T-helper 2 cell (primary cell): Measurements from ENCODE around the gene NUP62.

Source experiments
- DNase-seq, 5 experiments: peaks; one replicate each; pipeline versions ENCODE4 v3.0.0 to v3.0.0-alpha.2; 2012 to 2022

The NUP62 gene

DNA sequence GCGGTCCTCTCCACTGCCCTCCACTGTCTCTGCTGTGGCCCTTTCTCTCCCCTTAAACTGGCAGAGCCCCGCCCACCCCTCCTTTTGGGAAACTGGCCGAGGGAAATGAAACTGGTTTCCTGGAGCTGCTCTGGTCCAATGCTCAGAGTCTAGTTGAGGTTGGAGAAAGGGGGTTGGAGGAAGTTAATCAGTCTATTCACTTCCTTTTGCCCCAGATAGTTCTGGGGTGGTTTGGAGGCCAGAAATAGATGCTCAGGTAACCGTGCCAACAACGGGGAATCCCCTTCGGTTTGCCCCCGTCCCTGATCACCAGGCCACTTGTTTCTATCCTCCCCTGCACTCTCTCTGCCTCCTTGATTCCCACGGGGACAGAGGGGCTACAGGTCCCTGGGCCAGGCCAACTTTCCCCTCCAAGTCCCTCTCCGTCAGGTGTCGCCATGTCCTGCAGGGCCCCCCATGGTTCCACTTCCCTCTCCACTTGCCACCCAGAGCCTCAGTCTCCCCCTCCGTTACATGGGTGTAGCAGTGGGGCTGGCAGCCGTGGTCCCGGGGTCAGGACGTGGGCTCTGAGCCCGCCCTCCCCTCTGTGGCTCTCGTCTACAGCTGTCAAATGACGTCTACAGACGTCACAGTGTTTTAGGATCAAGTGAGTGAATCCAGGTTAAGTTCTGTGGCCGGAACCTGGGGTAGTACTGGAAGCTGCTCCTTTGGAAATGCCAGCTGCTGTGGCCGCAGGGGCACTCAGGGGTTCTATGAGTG is 32.3 kb downstream of the NUP62 start, which contains the start of gene IL4I1:
Gene IL4I1, minus strand, starts transcription at position 25 of the 759 bp plus-strand sequence. CDS start 727 bp downstream, outside the sequence.
- peak in 4 of 5 experiments; percentile 35 to 87 (median 68) for DNase-seq

- DNase-seq: no peak
These were observed 33.6 kb downstream of the NUP62 start for GRCh38 chr19:49895566-49896297.

DNA sequence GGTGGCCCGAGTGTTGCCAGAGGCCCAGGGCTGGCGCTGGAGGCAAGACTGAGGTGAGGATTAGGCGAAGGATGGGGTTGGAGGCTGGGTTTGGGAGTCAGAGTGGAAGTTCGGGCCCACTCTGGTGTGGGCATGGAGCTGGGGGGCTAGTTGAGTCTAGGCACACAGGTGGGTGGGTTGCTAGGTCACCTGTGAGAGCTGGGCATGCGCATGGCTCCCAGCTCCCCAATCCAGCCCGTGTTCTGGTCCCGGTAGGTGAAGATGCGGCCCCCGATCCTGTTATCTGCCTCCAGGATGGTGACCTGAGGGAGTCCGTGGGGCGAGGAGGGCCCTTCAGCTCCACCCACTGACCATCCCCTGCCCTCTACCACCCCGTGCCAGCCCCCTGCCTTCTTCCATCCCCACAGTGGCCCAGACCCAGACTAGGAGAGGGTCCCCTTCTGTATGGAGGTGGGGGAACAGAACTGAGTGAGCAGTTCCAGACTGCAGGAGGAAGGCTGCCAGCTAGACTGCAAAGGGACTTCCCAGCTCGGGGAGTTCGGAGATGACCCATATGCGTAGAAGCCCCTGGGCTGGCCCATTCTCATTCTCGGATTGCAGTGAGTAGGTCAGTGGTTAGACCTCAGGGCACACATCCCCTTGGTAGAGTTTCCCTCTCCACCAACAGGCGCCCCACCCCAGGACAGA is 34.3 kb downstream of the NUP62 start:
- peak in 1 of 5 experiments; percentile 59 for DNase-seq

DNA sequence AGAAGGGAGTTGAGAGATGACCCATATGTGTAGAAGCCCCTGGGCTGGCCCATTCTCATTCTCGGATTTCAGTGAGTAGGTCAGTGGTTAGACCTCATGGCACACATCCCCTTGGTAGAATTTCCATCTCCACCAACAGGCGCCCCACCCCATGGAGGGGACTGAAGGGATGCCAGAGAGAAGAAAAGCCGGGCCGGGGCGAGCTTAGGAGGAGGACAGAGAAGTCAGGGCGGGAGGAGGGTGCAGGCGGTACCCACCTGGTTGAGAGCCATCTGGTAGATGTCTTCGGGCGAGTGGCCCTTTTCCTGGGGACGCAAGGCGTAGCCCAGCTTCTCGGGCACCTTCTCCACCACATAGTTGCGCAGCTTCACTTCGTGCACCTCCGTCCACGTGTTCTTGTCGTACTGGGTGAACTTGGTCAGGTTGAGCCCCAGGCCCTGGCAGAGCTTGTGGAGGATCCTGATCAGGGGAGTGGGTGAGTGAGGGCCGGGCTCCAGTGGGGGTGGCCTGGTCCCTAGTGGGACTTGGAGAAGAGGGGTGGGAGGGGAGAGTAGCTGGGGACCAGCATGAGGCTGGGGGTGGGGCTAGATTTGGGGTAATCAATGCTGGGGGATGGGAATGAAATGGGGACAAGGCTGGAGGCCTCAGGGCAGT is 35.2 kb downstream of the NUP62 start:
- no peak for DNase-seq

- no peak for DNase-seq
These were observed 36.6 kb downstream of the NUP62 start for GRCh38 chr19:49892716-49893115.

DNA sequence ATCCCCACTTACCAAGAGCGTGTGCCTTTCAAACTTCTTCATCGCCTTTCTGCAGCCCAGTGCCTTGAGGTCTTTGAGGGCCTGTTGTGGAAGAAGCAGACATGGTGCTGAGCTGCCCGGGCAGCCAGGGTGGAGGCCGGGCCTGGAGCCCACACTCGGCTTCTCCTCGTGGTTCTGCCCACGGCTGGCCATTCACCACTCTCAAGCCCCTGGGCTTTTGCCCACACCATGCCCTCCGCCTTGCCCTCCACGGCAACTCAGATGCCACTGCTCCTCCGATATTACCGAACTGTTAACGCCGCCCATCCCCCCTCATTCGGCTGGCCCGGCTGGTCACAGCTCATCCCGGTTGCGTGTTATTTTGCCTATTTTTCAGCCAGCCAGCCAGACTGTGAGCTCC is 37.9 kb downstream of the NUP62 start:
- DNase-seq: no peak

GRCh38 chr19:49890349-49891311 is 38.7 kb downstream of the NUP62 start:
- DNase-seq: peak; percentile 47 to 69 (median 60)

GRCh38 chr19:49889687-49890348 is 39.5 kb downstream of the NUP62 start:
- peak; percentile 52 to 88 (median 61) for DNase-seq

DNA sequence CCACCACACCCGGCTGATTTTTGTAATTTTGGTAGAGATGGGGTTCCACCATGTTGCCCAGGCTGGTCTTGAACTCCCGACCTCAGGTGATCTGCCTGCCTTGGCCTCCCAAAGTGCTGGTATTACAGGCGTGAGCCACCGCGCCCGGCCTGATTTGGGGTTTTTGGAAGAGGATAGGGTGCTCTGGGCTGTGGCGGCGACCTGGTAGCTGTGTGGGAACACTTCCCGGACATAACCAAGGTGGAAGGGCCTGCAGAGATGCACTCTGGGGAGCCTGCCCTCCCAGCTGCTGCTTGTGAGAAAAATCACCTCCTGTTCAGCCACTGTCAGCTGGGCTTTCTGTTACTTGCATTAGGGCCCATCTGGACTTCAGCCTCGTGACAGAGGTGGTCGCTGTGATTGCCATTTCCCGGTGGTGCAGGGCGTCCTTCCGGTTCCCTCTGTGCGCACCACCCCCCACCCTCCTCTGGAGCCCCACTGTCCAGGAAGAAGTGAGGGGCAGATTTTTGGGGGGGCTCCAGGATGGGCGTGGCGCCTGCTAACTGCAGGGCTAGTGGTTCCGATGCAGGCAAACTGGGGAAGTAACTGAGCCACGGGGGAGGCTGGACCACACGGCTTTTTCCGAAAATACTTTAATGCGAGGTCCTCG is 40.1 kb downstream of the NUP62 start:
- DNase-seq: no peak

- no peak for DNase-seq
These were observed 40.8 kb downstream of the NUP62 start for GRCh38 chr19:49888510-49888824.

GRCh38 chr19:49887665-49888509 is 41.4 kb downstream of the NUP62 start:
- DNase-seq: no peak

GRCh38 chr19:49887037-49887664 is 42.2 kb downstream of the NUP62 start:
- no peak for DNase-seq

DNA sequence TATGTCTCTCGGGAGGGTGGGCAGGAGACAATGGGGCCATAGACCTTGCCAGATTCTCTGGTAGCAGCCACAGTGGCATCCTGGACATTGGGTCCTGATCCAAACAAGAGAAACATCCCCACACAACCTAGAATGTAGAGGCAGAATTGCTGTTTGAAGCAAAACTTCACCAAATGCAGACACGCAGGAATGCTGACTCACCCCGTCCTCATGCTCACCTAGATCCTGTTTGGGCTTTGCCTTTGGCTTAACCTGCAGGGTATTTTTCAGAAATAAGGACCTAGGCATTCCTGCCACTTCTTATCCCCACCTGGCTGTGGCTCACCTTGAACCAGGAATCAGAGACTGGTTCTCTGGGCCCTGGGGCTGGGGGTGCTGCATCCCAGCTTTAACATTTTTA is 44.5 kb downstream of the NUP62 start:
- no peak for DNase-seq

DNA sequence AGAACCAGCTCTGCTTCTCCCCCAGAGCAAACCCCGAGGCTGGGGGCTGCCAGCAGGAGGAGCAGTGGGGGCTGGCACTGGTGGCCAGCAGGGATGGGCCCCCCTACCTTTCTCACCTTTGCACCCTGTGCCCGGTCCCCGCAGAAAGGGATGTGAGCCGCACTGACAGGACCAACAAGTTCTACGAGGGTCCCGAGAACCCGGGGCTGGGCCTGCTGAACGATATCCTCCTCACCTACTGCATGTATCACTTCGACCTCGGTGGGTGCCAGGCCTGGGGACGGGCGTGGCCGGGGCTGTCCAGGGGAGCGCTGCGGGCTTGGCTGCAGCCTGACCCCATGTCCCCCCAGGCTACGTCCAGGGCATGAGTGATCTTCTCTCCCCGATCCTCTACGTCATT is 45.2 kb downstream of the NUP62 start:
- DNase-seq: no peak

DNA sequence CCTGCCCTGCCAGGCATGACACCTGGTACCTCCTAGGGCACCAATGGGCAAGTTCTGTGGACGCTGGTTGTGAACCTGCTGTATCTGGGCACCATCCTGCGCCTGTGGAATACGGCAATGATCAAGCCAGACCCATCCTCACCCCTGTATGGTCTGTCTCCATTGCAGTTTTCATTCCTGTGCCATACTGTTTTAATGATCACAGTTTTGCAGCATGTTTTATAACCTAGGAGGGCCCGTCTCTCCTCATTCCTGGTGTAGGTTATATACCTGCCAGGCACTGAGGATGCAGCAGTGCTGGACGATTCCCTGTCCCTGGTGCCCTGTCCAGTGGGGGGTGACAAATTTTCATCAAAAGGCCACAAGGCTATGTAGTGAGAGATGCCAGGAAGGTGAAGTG is 46.2 kb downstream of the NUP62 start:
- no peak for DNase-seq

DNA sequence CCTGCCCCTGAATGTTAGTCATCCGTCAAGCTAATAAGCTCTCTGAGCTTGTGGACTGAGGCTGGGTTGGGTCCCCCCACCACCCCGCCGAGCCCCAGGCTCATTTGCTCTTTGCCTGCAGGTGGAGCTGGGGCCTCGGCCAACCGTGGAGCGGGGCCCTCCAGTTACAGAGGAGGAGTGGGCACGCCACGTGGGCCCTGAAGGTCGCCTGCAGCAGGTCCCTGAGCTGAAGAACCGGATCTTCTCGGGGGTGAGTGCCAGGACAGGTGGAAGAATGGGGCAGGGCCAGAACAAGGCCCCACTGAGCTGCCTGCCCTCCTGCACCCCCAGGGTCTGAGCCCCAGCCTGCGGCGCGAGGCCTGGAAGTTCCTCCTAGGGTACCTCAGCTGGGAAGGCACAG is 46.7 kb downstream of the NUP62 start:
- no peak for DNase-seq

- DNase-seq: no peak
These were observed 47.5 kb downstream of the NUP62 start for GRCh38 chr19:49881672-49882394.

- no peak for DNase-seq
These were observed 48.1 kb downstream of the NUP62 start for GRCh38 chr19:49881186-49881585.
